Central memory CD8-positive, alpha-beta T cell (primary cell): ENCODE measurements around the gene DEPDC1B.
"Not testable (repeated sequence)": the region's sequence is repeated elsewhere in the genome, so short reads cannot be mapped to it uniquely, and the experiment has no call there.

Source experiments
- ATAC-seq: fragments of 150-1000 bp; cut with Tn5 transposase; replicated peaks from 2 replicates; pipeline ENCODE4 v1.10.0; 2022; ENCODE audit warnings: mild to moderate bottlenecking, moderate FRiP score, moderate number of reproducible peaks; ENCODE audit not compliant: poor library complexity, severe bottlenecking; ENCODE audit errors: extremely low read depth
- DNase-seq, 2 donors: peaks; one replicate each; pipeline ENCODE4 v3.0.0; 2021; ENCODE audit warnings: low spot score in 2 of 2
- H3K27ac Mint-ChIP-seq: one replicate; pipeline ENCODE4 v1.8.0; 2022; ENCODE audit warnings: low read depth, mild to moderate bottlenecking, moderate library complexity, mixed read lengths
- H3K27me3 Mint-ChIP-seq: one replicate; pipeline ENCODE4 v1.8.0; 2022; ENCODE audit warnings: mixed read lengths
- H3K36me3 Mint-ChIP-seq: one replicate; pipeline ENCODE4 v1.8.0; 2022; ENCODE audit warnings: mild to moderate bottlenecking, moderate library complexity, mixed read lengths; ENCODE audit not compliant: insufficient read depth
- H3K4me1 Mint-ChIP-seq: one replicate; pipeline ENCODE4 v1.8.0; 2022; ENCODE audit warnings: mixed read lengths
- H3K4me3 Mint-ChIP-seq: one replicate; pipeline ENCODE4 v1.8.0; 2022; ENCODE audit warnings: mild to moderate bottlenecking, moderate library complexity, mixed read lengths
- H3K9me3 Mint-ChIP-seq: one replicate; pipeline ENCODE4 v1.8.0; 2022; ENCODE audit warnings: mixed read lengths

Gene DEPDC1B

GRCh38 chr5:60586307-60586901, 113.6 kb downstream of the DEPDC1B start:
- Mint-ChIP-seq H3K4me1 (no peaks in the 10 kb centered on the region), H3K4me3 (no peak overlapping the region), H3K9me3 (no peaks in the 10 kb centered on the region), H3K36me3 (no peaks in the 10 kb centered on the region), H3K27me3 (no peaks in the 10 kb centered on the region), H3K27ac (no peak overlapping the region)
- ATAC-seq = no peak
- DNase-seq = no peak

GRCh38 chr5:60585618-60586017, 114.3 kb downstream of the DEPDC1B start:
- Mint-ChIP-seq H3K36me3 (no peaks in the 10 kb centered on the region), H3K4me1 (no peaks in the 10 kb centered on the region), H3K4me3 (no peak overlapping the region), H3K9me3 (no peaks in the 10 kb centered on the region), H3K27ac (no peak overlapping the region), H3K27me3 (no peaks in the 10 kb centered on the region)
- no peak for DNase-seq
- ATAC-seq = no peak

- no peak for ATAC-seq
- no peak for DNase-seq
These were observed 115.7 kb downstream of the DEPDC1B start for GRCh38 chr5:60584304-60584703.

GRCh38 chr5:60583616-60584015, 116.3 kb downstream of the DEPDC1B start:
- Mint-ChIP-seq H3K4me1 (no peaks in the 10 kb centered on the region), H3K36me3 (no peaks in the 10 kb centered on the region), H3K9me3 (no peaks in the 10 kb centered on the region), H3K27me3 (no peaks in the 10 kb centered on the region), H3K27ac (no peak overlapping the region), H3K4me3 (no peak overlapping the region)
- DNase-seq (no peak), ATAC-seq (no peak)

More at GRCh38 chr5:60584304-60584703, 115.7 kb downstream of the DEPDC1B start:
- no peaks in the 10 kb centered on the region for H3K4me1 Mint-ChIP-seq
- H3K36me3 Mint-ChIP-seq = no peaks in the 10 kb centered on the region
- no peak overlapping the region for H3K4me3 Mint-ChIP-seq
- no peaks in the 10 kb centered on the region for H3K9me3 Mint-ChIP-seq
- H3K27ac Mint-ChIP-seq = no peak overlapping the region
- H3K27me3 Mint-ChIP-seq = no peaks in the 10 kb centered on the region

GRCh38 chr5:60578315-60578714, 121.7 kb downstream of the DEPDC1B start:
- DNase-seq (no peak), ATAC-seq (no peak)
- Mint-ChIP-seq H3K9me3 (peaks cover 12% of the 10 kb centered on the region), H3K4me1 (no peaks in the 10 kb centered on the region), H3K36me3 (no peaks in the 10 kb centered on the region), H3K4me3 (no peak overlapping the region), H3K27ac (no peak overlapping the region), H3K27me3 (no peaks in the 10 kb centered on the region)

- no peak overlapping the region for H3K4me3 Mint-ChIP-seq
- H3K36me3 Mint-ChIP-seq = no peaks in the 10 kb centered on the region
- DNase-seq (no peak), ATAC-seq (no peak)
- H3K27me3 Mint-ChIP-seq = no peaks in the 10 kb centered on the region
- H3K9me3 Mint-ChIP-seq = peaks cover 12% of the 10 kb centered on the region
- H3K4me1 Mint-ChIP-seq = no peaks in the 10 kb centered on the region
- H3K27ac Mint-ChIP-seq = no peak overlapping the region
These were observed 122.8 kb downstream of the DEPDC1B start for GRCh38 chr5:60577116-60577515.

GRCh38 chr5:60576425-60576824, 123.5 kb downstream of the DEPDC1B start:
- no peak overlapping the region for H3K4me3 Mint-ChIP-seq
- ATAC-seq = no peak

GRCh38 chr5:60568646-60569045, 131.3 kb downstream of the DEPDC1B start:
- no peak for ATAC-seq
- H3K9me3 Mint-ChIP-seq = peaks cover 18% of the 10 kb centered on the region
- H3K36me3 Mint-ChIP-seq = no peaks in the 10 kb centered on the region
- no peaks in the 10 kb centered on the region for H3K4me1 Mint-ChIP-seq
- no peak overlapping the region for H3K27ac Mint-ChIP-seq
- H3K27me3 Mint-ChIP-seq = no peaks in the 10 kb centered on the region
- H3K4me3 Mint-ChIP-seq = no peak overlapping the region
- DNase-seq = no peak

More at GRCh38 chr5:60576425-60576824, 123.5 kb downstream of the DEPDC1B start:
- H3K4me1 Mint-ChIP-seq = no peaks in the 10 kb centered on the region
- peaks cover 12% of the 10 kb centered on the region for H3K9me3 Mint-ChIP-seq
- H3K36me3 Mint-ChIP-seq = no peaks in the 10 kb centered on the region
- DNase-seq = no peak
- H3K27me3 Mint-ChIP-seq = no peaks in the 10 kb centered on the region
- H3K27ac Mint-ChIP-seq = no peak overlapping the region

- Mint-ChIP-seq H3K4me3 (no peak overlapping the region), H3K27me3 (no peaks in the 10 kb centered on the region), H3K4me1 (no peaks in the 10 kb centered on the region), H3K9me3 (peaks cover 10% of the 10 kb centered on the region), H3K36me3 (no peaks in the 10 kb centered on the region), H3K27ac (no peak overlapping the region)
- ATAC-seq (no peak), DNase-seq (no peak)
These were observed 136.2 kb downstream of the DEPDC1B start for GRCh38 chr5:60563696-60564324.

GRCh38 chr5:60553291-60553690, 146.7 kb downstream of the DEPDC1B start:
- H3K27me3 Mint-ChIP-seq, DNase-seq, H3K4me3 Mint-ChIP-seq, H3K4me1 Mint-ChIP-seq, H3K27ac Mint-ChIP-seq, ATAC-seq, H3K36me3 Mint-ChIP-seq, H3K9me3 Mint-ChIP-seq: not testable (repeated sequence)

- Mint-ChIP-seq H3K4me1 (no peaks in the 10 kb centered on the region), H3K27me3 (no peaks in the 10 kb centered on the region), H3K27ac (no peak overlapping the region), H3K9me3 (peaks cover 6% of the 10 kb centered on the region), H3K4me3 (no peak overlapping the region), H3K36me3 (no peaks in the 10 kb centered on the region)
- ATAC-seq = no peak
- DNase-seq = no peak
These were observed 148.1 kb downstream of the DEPDC1B start for GRCh38 chr5:60551829-60552228.

- Mint-ChIP-seq H3K27me3 (no peaks in the 10 kb centered on the region), H3K36me3 (no peaks in the 10 kb centered on the region), H3K9me3 (peaks cover 6% of the 10 kb centered on the region), H3K27ac (no peak overlapping the region), H3K4me1 (no peaks in the 10 kb centered on the region), H3K4me3 (no peak overlapping the region)
- DNase-seq = no peak
- no peak for ATAC-seq
These were observed 148.7 kb downstream of the DEPDC1B start for GRCh38 chr5:60551250-60551649.

- Mint-ChIP-seq H3K27ac (no peak overlapping the region), H3K9me3 (peaks cover 5% of the 10 kb centered on the region), H3K27me3 (no peaks in the 10 kb centered on the region), H3K36me3 (no peaks in the 10 kb centered on the region), H3K4me3 (no peak overlapping the region), H3K4me1 (no peaks in the 10 kb centered on the region)
- ATAC-seq (no peak), DNase-seq (no peak)
These were observed 149.7 kb downstream of the DEPDC1B start for GRCh38 chr5:60550311-60550710.
